Erythroblast (primary cell): ENCODE data around the gene VWA3B.

Source experiments
- DNase-seq, 2 experiments: peaks; one replicate each; lab custom pipeline; 2025; lab: John Stamatoyannopoulos, UW
- GATA1 ChIP-seq: IDR thresholded peaks from 2 replicates; pipeline ENCODE4 v1.6.1; 2011; ENCODE audit warnings: low read depth, mild to moderate bottlenecking, control low read depth, low read length, moderate library complexity
- POLR2A ChIP-seq: IDR thresholded peaks from 2 replicates; pipeline ENCODE4 v1.6.1; 2011; ENCODE audit warnings: mild to moderate bottlenecking, low read length

VWA3B gene

GRCh38 chr2:98333922-98334321 is 247.0 kb downstream of the VWA3B start:
- TF ChIP-seq GATA1 (no peak), POLR2A (no peak)
- no peak for DNase-seq

DNA sequence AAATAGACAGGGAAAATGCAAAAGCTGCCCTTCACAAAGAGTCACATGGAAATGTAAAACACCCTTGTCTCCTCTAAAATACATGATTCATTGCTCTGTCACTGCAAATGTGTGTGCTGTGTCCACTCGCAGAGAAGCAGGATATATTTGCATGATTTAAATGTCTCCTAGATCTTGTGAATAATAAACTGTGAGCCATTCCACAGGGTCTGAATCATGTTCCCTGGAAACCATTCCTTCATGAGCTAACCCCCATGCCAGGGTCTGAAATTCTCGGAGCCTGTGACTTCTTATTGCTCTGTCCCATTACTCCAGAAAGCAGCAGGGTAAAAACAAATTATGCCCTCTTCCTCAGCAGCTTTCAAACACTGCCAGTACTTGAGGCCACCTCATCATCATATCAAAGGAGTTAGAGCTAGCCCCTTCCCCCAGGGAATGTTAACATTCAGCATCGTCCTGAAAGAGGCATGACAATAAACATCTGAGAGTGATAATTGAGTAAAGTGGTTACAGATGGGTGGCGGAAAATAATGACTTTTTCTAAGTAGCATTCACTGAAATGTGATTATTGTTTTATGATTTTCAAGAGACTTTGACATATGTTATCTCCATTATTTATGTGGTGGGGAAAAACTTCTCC is 247.6 kb downstream of the VWA3B start:
- no peak for DNase-seq
- TF ChIP-seq POLR2A = no peak
- no peak for TF ChIP-seq GATA1

DNA sequence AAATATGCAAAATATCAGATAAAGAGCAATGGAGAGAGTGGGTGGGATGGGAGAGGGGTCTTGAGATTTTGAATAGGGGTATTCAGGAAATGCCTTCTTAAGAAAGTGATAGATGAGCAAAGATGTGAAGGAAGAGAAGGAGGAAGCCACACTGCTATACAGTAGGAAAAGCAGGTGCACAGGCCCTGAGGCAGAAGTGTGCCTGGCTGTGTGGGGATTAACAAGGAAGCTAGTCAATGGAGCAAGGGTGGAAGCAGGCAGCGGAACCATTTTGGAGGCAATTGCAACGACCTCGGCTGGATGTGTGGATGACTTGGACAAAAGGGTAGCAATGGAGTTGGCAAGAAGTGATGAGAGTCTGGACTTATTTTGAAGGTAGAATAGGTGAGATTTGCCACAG is 248.3 kb downstream of the VWA3B start:
- TF ChIP-seq GATA1 (no peak), POLR2A (no peak)
- DNase-seq = no peak

DNA sequence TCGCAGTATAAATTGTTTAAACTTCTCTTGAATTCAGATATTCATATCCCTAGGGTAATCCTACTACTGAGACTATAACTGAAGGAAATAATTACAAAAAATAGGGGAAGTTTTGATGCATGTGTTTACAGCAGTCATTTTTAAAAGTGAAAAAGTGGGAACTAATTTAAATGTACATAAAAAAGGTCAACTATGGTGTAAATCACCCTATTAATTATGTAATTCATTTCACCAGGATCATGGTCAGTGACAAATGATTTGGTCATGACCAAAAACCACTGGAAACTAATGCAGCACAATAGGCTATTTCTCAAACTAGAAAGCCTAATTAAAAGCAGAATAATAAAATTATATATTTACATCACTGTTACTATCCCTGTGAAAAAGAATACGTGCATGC is 254.3 kb downstream of the VWA3B start:
- no peak for DNase-seq
- TF ChIP-seq POLR2A (no peak), GATA1 (no peak)

DNA sequence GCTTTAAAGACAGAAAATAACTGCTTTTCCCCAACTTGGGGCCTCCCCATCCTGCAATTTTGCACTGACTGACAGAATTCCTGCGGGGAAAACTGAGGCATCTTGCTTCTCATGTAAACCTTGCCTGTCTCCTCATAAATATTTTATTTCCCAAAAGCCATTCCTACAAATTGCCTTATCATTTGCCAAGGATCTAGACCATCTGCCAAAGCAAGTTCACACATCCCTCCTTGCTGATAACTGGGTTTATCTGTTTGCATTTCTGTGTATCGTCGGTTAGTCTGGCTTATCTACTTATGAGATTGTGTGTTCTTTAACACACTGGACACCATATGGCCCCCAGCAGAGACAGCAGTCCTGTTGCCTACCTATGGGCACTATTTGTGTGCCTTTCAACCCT is 256.3 kb downstream of the VWA3B start:
- TF ChIP-seq GATA1 = no peak
- TF ChIP-seq POLR2A = no peak
- no peak for DNase-seq

DNA sequence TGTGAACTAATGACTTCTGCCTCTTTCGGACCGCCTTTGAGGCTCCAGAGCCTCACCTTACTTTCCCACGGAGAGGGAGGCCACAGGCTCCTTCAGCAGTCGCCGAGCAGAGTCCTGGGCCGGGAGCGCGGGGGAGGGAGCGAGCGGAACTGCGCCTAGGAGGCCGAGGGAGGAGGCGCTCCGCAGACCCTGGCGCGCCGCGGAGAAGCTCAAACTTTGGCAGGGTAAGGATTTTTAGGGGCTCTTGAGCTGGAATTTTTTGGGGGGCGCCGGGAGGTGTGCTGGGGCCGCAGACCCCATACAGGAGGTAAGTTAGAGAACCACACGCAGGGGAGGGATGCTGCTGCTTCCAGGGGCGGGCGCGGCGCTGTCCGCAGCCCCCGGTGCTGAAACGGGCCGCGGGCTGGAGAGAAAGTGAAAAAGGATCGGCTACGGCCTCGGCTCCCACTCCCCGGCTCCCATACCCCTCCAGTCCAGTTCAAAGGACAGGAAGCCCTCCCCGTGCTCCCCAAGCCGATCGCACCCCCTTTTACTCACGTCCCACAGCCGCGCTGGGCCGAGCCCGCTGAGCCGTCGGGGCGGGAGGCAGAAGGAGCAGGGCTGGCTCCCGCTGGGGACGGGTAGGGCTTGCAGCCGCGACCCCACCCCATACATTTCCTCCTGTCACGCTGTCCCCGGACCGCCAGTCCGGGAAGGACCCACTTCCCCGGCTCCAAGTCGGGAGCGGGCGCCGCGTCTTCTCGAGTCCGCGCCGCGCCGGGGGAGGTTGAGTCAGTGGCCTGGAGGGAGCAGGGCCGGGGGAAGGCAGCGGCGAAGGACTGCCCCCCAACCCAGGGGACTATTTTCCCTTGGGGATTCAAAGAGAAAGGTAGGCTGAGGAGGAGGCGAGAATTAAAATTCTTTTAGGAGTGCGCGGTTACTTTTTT is 259.6 kb downstream of the VWA3B start, which contains the start of gene CNGA3:
CNGA3 (plus strand) TSS at position 146 of the 926 bp plus-strand sequence. CDS start 23,520 bp downstream, outside the sequence.
- no peak for TF ChIP-seq POLR2A
- TF ChIP-seq GATA1 = no peak

GRCh38 chr2:98347298-98348065 is 260.5 kb downstream of the VWA3B start:
- TF ChIP-seq POLR2A (no peak), GATA1 (no peak)
- no peak for DNase-seq

More for the DNA sequence above, 259.6 kb downstream of the VWA3B start, which contains the start of gene CNGA3:
- peak; percentile 5 to 8 for DNase-seq

DNA sequence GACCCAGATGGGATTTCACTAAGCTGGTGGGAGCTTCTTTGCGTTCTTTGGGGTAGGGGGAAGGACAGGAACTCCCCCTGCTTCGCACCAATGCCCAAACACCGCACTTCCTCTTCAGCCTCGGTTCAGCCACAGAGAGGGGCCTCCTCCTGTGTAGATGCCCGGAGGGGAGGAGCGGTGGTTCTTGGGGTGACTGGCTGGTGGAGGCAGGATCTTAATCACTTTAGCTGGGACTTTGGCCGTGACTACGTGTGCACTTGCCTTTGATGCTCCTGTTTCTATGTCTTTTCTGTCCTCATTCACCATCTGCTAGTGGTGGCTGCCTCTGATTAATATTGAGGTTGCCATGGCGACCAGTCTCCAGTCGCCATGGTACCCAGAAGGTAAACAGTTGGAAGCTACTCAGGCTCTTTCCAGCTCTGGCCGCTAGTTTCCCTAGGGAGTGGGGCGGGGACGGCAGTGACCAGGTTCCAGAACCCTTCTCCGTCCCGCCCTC is 261.1 kb downstream of the VWA3B start:
- TF ChIP-seq POLR2A (no peak), GATA1 (no peak)
- DNase-seq = no peak

- TF ChIP-seq POLR2A = no peak
- TF ChIP-seq GATA1 = no peak
- DNase-seq = no peak
Measured at GRCh38 chr2:98350411-98350810, 263.4 kb downstream of the VWA3B start.

GRCh38 chr2:98355881-98356280 is 268.9 kb downstream of the VWA3B start:
- TF ChIP-seq POLR2A = no peak
- TF ChIP-seq GATA1 = no peak
- DNase-seq = no peak

DNA sequence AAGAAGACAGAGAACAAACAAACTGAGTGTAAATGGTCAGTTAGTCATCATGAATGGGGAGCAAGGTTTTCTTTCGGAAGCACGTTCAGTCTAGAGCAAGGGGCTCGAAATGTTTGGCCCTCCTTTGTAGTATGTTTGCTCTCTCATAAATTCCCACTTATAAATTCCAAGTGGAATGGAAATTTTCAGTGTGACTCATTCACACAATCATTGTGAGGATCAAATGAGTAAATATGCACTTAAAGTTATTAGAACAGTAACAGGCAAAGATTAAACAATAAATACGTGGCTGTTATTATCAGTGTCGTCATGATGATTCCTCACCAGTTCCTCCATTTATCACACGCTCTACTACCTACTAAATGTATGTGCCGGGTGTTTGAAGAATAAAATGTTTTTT is 269.8 kb downstream of the VWA3B start:
- no peak for TF ChIP-seq POLR2A
- TF ChIP-seq GATA1 = no peak
- DNase-seq = no peak

GRCh38 chr2:98357849-98358248 is 270.9 kb downstream of the VWA3B start:
- TF ChIP-seq POLR2A (no peak), GATA1 (no peak)
- no peak for DNase-seq

- no peak for DNase-seq
Measured at GRCh38 chr2:98359986-98360385, 273.0 kb downstream of the VWA3B start.

More at GRCh38 chr2:98359986-98360385, 273.0 kb downstream of the VWA3B start:
- TF ChIP-seq POLR2A (no peak), GATA1 (no peak)
